PC-9 (cell line): ENCODE measurements around the gene CALCB.

ENCODE experiments used
- CTCF ChIP-seq: fragments of 200-600 bp; sonication (generic); conservative IDR thresholded peaks from 2 replicates; pipeline ENCODE4 v1.6.1; 2017; ENCODE audit warnings: mixed run types, antibody characterized with exemption, mild to moderate bottlenecking, moderate library complexity
- EZH2 ChIP-seq: fragments of 200-600 bp; sonication (generic); IDR thresholded peaks from 2 replicates; pipeline ENCODE4 v1.8.0; 2017; ENCODE audit warnings: antibody characterized with exemption, low read depth

GRCh38 chr11:15109602-15110001 lies 36.2 kb downstream of the CALCB start:
- TF ChIP-seq EZH2, result no peak
- no peak for TF ChIP-seq CTCF
